SIG-M5 treated with dmso at 0.1 percent for 504 hours (cell line): ENCODE results near the gene PCED1B.
A peak's percentile ranks its signal among the peaks of the same experiment; 100 is the strongest.
"Not testable (repeated sequence)": the region's sequence is repeated elsewhere in the genome, so short reads cannot be mapped to it uniquely, and the experiment has no call there.

Experiments used
- DNase-seq: peaks from one replicate; lab custom pipeline; 2025; ENCODE audit not compliant: unreplicated experiment; lab: John Stamatoyannopoulos, UW

The PCED1B gene, protein sequence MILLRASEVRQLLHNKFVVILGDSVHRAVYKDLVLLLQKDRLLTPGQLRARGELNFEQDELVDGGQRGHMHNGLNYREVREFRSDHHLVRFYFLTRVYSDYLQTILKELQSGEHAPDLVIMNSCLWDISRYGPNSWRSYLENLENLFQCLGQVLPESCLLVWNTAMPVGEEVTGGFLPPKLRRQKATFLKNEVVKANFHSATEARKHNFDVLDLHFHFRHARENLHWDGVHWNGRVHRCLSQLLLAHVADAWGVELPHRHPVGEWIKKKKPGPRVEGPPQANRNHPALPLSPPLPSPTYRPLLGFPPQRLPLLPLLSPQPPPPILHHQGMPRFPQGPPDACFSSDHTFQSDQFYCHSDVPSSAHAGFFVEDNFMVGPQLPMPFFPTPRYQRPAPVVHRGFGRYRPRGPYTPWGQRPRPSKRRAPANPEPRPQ

DNA sequence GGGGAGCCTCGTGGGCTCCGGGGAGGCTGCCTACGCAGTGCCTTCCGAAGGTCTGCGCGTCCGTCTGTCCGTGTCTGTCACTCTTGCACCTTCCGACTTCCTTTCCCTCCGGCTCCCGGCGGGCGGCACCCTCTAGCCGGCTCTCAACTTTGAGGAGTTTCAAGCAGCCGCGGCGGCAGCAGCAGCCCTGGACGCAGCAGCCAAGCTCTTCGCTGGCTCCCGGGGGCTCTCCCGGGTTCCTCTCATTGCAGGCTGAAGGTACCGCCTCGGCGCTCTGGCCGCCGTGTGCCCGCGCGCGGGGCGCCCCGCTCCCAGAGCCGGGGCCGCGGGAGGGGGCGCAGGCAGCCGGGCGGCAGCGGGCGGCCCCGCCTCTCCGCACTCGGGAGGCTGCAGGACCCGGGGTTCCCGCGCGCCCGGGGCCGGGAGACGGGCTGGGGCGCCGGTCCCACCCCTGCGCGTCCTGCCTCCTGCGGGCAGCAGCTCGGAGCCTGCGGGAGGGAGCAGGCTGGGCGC lies at the start of gene PCED1B, which contains the start of gene AMIGO2:
Gene PCED1B, plus strand, starts transcription at position 154 of the 513 bp plus-strand sequence. CDS start 155,443 bp downstream, outside the sequence.
Gene AMIGO2, minus strand, starts transcription at position 492 of the 513 bp plus-strand sequence. CDS start 957 bp downstream, outside the sequence.
- DNase-seq: peak; percentile 42

DNA sequence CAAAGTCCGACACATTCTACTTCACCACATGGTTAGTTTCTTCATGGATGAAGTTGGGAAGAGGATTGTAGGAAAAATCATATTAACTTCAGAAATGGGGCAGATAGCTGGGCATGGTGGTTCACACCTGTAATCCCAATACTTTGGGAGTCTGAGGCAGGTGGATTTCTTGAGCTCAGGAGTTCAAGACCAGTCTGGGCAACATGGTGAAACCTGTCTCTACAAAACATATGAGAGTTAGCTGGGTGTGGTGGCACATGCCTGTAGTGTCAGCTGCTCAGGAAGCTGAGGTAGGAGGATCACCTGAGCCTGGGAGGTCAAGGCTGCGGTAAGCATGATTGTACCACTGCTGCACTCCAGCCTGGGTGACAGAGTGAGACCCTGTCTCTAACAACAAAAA lies 49.5 kb upstream of the PCED1B start:
- no peak for DNase-seq

DNA sequence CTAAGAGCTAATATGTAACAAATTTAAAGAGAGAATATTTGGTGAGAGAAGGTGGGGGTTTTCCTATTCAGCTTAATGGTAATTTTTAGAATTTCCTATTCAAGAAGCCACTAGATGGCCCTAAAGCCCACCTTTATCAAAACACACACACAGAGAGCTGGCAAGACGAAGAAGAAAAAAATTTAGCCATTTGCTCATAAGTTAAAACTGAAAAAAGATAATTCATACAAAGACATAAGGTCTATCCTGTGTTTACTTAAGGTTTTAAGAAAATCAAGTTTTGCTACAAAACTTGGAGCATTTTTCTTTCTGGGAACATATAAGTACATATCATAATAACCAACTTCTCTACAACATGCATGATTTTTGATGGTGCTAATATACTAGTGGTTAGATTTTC lies 46.8 kb upstream of the PCED1B start:
- peak; percentile 44 for DNase-seq

DNA sequence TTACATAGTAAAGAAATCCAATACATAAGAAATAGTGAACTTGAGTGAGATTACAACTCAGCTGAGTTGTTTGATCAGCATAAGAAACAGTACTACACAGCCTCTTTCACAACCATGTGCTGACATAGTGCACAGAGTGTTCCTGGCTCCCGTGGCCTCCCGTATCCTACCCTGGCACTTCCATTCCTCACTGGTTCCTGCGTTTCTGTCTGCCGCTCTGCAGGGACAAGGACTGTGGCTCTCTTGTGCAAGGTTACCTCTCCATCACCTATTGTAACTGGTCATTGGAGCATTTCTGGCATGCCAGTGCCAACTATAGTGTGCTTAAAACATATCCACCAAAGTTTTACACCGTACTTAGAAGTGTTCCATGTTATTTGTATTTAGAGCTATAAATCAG lies 46.3 kb upstream of the PCED1B start:
- DNase-seq: no peak

DNA sequence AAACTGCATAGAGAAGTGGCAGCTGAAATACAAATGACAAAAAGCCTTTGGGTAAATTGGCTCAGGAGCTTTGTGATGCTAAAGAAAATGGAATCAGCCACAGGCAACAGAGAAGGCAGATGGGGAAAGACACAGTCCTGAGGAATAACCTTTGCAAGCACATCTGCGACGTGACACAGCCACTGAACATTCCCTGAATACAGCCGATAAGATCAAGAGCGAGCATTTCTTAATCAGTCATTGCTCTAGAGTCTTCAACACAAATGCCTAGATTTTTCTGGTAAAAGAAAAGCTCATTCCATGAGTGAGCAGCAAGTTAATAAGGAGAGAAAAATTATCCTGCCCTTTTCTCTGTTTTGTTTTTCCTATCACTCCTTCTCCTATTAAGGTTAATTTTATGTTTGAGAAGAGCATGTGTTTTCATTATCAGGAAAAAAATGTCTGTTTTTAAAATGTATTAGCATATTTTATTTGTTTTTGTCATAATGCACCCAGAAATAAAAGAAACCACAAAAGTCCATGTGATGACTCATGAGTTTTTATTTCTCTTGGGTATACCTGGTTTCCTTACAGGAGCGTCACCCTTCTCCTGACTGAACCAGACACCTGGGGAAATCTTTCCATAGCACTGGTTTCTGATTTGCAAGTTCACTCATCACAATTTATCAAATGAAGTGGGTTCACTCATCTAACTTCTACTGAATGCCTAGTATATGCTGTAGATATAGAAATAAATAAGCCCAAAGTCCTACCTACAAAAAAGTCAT lies 45.4 kb upstream of the PCED1B start:
- no peak for DNase-seq

DNA sequence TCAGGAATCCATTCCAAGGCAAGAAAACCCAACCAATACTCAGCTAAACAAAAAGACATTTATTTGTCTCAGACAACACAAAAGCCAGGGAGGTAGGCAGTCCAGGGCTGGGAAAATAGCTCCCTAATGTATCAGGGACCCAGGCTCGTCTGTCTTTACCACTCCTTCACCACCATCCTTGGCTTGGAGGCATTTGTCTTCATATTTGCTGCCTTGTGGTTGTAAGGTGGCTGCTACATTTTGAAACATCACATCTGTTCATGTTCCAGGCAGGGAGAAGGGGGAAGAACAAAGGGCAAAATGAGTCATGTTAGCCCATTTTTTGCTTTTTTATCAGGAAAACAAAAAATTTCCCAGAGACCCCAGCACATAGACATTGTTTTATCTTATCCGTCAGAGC lies 44.8 kb upstream of the PCED1B start:
- no peak for DNase-seq

DNA sequence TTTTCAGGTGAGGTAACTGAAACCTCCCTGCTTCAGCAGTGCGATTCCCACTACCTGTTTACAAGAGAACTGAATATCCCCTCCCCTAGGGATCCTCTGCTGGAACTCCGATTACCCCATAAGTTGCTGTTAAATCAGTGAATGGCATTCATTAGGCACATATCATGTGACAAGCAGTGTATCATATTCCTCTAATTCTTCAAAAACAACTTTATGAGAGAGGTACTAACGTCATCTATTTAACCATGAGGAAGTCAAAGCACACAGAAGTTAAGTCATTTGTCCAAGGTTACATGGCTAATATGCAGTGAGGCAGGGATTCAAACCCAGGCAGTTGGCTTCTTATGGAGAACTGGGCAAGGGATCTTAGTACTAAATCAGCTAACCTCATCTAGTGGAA lies 43.9 kb upstream of the PCED1B start:
- DNase-seq: no peak

DNA sequence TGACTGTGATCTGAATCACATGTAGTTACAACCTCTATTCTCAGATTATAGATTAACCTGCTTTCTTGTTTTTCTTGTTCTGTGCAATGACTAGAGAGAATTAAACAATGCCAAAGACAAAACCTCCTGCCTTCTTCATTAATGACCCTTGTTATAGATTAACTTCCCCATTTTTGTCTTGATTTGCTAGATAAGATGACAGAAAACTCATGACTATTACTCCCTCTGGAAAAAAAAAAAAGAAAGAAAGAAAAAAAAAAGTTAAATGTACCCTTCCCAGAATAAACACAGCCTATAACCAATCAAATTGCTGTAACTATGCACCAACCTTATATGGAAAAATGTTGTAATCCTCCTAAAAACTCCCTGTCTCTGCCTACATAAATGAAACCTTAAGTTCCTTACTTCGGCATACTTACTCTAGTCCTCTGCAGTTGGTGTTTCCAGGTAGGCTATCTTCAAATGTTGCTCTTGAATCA lies 41.1 kb upstream of the PCED1B start:
- DNase-seq: peak; percentile 13

DNA sequence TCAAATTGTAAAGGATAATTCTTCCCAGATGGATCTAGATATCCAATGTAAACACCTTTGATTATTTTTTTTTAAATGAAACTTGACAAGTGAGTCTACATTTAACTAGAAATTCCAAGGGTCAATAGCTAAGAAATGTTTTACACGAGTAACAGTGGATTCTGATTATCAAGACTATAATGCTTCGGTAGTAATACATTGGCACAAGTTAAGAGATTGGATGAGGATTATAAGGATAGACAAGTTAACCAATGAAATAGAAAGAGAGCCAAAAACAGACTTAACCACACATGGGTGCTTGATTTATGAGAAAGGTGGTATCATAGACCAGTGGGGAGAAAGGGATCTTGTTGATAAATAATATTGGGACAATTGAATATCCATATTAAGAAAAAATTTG lies 40.3 kb upstream of the PCED1B start:
- DNase-seq: no peak

DNA sequence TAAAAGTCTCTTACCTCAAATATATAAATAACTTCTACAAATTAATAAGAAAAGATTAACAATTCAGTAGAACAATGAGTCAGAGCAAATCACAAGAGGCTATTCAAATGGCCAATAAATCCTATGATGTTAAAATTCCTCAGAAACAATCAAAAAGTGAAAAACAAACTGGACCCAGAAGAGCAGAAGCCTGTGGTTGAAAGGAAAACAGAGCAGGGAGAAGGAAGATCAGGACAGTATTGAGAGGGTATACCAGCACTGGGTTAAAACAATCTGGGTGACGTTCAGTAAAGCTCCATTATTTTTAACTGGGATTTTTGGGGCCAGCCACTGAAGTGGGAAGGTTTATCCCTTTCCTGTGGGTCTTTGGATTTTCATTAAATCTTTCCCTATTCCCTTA lies 39.7 kb upstream of the PCED1B start:
- no peak for DNase-seq

DNA sequence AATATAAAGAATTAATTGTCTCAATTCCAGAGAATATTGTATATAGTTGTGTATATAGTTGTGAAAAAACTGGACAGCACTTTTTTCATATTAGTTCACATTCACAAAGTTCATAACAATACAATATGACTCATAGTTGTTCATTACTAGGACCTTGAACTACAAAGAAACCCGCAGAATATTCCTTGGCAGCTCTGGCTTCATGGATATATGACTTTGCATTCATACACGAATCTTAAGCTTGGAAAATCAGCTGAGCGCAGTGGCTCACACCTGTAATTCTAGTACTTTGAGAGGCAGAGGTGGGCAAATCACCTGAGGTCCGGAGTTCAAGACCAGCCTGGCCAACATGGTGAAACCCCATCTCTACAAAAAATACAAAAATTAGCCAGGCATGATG lies 38.1 kb upstream of the PCED1B start:
- no peak for DNase-seq

DNA sequence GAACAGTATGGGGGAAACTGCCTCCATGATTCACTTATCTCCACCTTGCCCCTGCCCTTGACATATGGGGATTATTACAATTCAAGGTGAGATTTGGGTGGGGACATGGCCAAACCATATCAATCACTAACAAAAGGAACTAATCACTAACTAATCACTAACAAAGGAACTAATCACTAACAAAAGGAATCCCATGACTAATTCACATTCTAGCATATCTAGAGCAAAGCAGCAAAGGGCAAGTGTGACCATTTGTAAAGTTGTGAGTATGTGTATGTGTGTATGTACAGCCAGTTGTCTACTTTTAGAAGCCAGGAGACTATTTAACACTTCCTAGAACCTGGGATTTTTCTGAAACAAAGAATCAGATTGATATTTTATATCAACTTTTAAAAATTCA lies 30.9 kb upstream of the PCED1B start:
- no peak for DNase-seq

DNA sequence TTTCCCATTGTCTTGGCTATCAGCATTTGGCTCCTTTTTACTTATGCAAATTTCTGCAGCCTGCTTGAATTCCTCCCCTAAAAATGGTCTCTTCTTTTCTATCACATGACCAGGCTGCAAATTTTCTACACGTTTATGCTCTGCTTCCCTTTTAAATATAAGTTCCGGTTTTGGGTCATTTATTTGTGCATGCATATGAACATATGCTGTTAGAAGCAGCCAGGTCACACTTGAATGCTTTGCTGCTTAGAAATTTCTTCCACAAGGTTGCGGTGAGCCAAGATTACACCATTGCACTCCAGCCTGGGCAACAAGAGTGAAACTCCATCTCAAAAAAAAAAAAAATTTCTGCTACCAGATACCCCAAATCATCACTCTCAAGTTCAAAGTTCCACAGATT lies 28.1 kb upstream of the PCED1B start:
- not testable (repeated sequence) for DNase-seq

DNA sequence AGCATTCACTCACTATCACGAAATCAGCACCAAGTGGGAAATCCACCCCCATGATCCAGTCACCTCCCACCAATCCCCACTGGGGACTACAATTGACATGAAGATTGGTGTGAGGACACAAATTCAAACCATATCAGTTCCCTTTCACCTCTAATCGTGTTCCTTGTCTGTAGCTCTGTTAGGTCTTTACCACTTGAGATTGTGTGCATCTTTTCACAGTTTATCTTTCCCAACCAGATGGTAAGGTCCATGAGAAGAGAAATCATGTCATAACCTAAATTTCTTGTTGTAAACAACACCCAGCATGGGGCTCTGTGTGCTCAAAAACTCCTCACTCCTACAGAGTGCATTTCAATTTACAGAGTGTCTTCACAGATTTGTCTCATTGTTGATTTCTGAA lies 27.1 kb upstream of the PCED1B start:
- no peak for DNase-seq

DNA sequence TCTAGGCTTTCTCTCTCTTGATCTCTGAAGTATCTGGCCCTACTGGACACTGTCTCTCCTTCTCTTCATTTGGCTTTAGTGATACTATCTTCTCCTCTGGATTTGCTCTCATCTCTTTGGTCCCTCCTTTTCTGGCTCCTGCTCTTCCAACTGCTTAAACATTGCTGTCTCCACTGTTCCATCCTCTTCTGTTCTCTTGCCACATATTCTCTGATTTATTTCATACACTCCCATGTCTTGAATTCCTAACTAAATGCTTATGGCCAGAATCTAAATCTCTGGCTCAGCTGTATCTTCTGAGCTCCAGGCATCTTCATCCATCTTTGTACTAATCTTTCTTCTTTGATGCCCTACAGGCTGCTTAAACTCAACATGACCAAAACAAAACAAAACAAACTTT lies 25.5 kb upstream of the PCED1B start:
- no peak for DNase-seq

DNA sequence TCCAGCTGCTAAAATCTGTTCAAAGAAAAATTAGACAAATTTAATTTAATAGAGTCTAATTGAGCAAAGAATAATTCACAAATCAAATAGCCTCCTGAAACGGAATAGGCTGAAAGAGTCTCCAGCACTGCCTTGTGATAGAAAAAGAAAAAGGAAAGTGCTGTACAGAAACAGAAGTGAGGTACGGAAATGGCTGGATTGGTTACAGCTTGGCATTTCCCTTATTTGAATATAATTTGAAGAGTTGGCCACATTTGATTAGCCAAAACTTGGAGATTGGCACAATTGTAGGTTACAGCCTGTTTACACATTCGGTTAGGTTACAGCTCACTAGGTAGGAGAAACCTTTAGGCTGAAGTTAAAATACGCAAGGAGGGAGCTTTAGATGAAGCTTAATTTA lies 24.8 kb upstream of the PCED1B start:
- no peak for DNase-seq

DNA sequence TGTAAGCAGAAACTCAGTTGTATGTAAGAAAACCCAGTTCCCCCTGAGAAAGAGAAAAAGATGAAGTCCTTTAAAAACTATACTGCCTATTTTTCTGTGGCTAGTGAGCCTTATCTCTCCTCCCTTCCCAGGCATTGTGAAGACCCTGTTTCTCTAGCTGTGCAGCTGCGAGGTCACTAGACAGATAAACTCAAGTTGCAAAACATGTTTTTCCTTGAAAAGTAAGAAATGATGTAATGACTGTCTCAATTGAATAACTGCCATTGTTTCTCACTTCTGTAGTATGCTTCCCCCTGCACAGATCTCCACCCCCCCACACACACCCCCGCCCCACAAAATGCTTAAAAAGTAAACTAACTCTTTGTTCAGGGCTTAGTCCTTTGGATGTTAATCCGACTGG lies 23.6 kb upstream of the PCED1B start:
- not testable (repeated sequence) for DNase-seq

DNA sequence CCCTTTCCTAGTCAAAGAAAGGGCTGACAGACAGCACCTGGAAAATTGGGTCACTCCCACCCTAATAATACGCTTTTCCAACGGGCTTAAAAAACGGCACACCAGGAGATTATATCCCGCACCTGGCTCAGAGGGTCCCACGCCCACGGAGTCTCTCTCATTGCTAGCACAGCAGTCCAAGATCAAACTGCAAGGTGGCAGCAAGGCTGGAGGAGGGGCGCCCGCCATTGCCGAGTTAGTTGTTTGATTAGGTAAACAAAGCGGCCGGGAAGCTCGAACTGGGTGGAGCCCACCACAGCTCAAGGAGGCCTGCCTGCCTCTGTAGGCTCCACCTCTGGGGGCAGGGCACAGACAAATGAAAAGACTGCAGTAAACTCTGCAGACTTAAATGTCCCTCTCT lies 22.5 kb upstream of the PCED1B start:
- not testable (repeated sequence) for DNase-seq

DNA sequence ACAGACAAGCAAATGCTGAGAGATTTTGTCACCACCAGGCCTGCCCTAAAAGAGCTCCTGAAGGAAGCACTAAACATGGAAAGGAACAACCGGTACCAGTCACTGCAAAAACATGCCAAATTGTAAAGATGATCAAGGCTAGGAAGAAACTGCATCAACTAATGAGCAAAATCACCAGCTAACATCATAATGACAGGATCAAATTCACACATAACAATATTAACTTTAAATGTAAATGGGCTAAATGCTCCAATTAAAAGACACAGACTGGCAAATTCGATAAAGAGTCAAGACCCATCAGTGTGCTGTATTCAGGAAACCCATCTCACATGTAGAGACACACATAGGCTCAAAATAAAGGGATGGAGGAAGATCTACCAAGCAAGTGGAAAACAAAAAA lies 20.8 kb upstream of the PCED1B start:
- not testable (repeated sequence) for DNase-seq

DNA sequence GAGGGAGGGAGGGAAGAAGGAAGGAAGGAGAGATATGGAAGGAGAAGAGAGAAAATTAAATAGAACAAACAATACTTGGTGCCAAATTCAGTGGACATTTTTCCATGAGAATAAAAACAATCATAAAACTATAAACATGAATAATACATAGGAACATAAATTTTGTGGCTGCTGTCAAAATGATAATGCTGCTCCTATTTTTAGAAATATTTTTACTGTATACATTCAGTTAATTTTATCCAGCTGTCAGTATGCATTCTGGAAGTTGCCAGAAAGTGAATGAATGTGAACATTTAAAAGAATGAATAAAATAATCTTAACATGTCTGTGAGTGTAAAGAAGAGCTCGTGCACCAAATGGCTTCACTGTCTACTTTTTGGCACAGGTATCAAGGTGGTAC lies 13.9 kb upstream of the PCED1B start:
- no peak for DNase-seq

DNA sequence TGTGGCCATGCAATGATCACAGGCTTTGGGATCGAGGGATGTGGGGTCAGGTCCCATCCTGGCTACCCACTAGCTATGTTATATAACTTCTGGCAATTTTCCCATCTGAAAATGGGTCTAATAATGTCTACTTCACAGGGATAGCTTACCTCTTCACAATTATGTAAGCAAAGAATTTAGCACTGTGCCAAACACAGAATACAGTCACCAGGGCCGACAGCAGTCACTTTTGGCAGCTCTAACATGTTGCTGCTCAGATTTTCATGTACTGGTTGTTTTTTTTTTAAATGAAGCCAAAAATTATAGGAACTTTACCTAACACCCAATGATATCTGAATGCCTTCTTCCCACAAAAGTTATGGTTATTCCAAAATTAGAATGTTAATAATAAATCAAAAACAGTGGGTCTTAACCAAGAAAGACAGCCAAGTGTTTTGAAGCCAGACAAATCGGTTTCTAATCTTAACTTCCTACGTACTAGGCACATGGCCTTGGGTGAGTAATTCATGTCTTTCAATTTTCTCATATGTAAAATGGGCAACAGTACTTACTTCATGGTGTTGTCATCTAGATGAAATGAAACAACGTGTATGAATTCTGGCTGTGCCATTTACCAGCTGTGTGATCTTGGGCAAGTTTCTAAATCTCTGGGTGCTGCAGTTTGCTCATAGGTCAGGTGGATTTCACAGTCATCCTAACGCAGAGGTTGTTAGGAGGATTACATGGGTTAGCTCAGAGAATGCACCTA lies 13.0 kb upstream of the PCED1B start:
- DNase-seq: no peak
